ENCODE data around the gene FCN1.

Gene FCN1

DNA sequence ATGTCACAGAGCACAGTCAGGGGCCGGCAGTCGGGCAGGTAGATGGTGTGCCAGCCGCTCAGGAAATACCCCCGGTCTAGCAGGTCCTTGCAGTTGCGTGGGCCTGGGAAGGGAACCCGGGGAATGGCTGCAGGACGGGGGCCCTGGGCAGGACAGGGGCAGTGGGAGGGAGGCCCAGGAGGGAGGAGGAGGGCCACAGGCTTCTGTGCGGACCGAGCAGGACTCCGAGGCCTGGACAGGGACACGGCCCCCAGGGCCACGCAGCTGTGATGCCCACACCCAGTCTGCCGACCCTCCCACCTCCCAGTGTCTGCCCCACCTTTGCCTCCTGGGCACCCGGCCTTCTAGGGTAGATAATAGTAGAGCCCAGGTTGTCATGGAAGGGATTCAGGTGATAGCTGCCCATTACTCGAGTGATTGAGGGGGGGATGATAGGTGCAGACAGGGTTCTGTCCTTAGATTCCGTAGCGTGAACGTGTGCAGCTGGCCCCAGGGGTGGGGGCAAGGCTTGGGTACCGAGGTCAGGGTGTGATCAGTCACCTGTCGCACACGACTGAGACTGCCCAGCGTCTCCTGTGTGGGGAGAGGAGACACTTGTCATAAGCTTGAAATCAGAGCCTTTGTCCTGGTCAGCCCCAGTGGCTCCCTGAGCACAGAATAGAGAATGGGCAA is 4.5 kb downstream of the FCN1 start:
- DNase-seq = no peak

DNA sequence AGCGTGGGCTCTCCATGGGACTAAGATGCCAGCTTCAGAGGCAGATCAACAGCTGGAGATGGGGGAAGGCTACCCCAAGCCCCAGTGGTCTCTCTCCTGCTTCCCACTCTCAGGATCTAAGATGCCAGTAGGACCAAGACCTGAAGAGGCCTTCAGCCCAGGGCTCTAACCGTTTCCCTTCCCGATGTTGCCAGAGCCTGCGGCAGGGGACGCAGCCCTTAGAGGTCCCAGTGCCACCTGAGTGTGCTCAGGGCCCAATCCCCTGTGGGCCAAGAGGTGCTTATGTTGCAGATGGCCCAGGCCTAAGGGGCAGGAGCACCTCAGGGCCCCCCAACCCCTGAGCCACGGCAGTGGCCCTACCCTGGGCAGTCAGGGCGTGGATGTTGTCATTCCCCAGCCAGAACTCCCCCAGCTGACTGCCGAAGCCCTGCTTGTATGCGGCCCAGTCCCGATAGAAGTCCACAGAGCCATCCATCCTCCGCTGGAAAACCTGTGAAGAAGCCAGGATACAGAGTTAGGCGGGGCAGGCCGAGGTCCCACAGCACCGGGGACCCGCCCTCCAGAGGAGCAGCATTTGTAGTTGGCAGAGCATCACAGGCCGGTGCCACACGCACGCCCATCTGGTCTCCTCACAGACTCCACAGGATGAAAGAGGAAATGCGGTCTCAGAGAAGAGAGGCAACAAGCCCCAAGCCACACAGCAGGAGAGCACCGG is 5.4 kb downstream of the FCN1 start:
- DNase-seq = no peak

GRCh38 chr9:134909511-134910481 is 7.9 kb downstream of the FCN1 start:
- no peak for DNase-seq

DNA sequence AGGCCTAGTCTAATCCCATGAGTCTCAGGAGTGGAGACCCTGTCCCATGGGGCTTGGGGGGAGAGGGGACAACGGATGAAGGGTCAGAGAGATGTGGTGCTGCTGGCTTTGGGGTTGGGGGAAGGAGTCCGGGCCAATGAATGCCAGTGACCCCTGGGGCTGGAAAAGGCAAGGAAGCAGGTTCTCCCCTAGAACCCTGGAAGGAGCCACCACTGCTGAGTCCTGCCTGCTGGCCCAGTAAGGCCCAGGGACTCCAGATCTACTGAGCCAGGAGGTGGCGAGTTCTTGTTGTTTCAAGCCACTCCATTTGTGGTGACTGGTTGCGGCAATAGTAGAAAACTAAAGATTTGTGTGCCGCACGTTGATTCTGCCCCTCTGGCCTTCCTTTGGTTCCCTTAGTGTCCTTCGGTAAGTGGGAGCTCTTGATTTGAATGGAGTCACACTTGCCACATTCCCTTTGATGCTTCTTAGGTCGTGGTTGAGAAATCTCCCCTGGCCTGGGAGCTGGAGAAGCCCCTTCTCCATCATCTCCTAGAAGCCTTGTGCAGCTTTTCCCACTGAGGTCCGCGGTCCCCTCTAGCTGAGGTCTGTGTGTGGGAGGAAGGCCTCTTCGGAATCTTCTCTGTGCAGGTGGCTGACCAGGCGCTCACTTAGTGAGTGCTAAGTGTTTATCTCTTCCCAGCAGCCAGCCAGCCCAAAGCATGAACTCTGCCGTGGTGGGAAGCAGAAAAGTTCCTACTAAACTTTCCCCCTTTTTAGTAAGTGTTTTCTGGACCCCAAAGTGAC is 9.0 kb downstream of the FCN1 start:
- DNase-seq = no peak

- peak; percentile 5 for DNase-seq
These were observed 14.8 kb downstream of the FCN1 start for GRCh38 chr9:134902936-134903335.

GRCh38 chr9:134899818-134900217 is 17.9 kb downstream of the FCN1 start:
- DNase-seq = no peak

GRCh38 chr9:134899168-134899567 is 18.5 kb downstream of the FCN1 start:
- no peak for DNase-seq

DNA sequence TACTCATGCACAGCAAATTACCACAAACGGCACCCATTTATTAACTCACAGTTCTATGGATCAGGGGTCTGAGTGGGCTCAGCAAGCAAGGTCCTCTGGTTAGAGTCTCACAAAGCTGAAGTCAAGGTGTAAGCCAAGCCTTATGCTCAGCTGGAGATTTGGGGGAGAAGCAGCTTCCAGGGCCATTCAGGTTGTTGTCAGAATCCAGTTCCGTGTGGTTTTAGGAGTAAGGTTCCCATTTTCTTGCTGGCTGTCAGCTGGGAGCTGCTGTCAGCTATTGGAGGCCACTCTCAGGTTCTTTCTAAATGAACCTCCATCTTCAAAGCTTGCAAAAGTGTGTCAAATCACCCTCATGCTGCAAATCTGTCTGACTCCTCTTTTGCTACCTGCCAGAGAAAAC is 19.4 kb downstream of the FCN1 start:
- DNase-seq = no peak

GRCh38 chr9:134897584-134898170 is 20.0 kb downstream of the FCN1 start:
- DNase-seq = no peak

DNA sequence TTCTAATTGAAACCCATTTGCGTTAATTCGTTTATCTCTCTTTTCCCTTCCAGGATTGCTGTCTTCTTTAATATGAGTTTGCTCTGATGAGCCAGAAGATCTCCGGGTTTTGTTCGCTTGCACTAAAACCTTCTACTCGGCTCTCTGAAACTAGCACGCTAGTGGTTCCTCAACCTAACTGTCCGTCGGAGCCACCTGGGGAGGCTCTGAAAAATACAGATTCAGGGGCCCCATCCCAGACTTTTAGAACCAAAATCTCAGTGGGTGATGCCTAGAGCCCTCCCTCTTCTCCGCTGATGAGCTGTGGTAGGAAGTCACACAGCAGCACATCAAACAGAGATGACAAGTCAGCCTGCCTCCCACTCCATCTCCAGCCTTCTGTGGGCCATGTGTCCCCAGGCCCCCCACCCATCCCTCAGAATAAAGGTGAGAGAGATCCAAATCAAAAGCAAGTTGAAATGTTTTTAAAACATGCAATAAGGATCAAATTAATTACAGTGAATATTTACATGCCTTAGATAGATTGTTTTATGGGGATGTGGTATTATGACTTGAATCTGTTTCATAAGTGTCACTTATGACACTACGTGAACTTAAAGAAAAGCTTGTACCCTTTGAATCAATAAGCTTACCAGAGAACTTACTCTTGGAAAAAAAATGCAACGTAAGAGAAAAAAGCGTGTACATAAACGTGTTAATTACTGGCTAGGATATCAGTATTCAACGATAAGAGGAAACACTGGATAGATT is 20.7 kb downstream of the FCN1 start:
- no peak for DNase-seq

DNA sequence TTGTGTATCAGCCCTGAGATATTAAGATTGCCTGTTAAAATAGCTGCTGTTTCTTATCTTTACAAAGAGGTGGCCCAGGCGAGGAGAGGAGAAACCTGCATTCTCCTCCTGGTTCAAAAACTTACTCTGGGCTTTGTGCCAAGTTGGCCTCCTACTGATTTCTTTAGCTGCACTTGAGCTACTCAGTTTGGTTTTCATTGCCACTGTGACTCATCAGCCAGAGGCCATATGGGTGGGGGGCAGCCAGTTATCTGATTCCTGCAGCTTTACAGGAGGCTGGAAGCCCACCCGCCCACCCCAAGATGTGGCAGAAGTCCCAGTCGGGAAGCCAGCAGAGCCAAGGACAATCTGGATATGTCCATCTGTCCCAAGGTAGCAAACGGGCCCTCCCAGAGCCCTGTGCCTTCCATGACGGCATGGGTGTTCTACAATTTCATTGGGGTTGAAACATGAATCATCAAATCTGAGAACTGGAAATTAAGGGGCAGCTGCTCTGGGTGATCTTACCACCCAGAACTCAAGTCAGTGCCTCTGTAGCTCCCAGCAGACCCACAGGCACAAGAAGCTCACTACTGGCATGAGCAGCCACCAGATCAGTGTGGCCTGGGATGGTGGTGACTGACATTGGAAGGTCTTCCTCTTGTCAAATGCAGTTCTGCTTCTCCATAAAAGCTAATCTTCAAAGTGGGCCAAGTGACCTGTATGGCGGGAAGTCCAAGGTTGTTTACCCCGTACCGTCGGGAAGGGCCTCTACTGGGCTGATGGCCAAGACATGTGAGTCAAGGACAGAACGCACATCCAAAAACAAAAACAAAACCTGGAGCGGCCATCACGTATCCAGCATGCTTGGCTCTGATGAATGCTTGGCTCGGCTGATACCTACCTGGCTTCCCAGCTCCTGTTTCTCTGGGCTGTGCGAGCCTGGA is 21.5 kb downstream of the FCN1 start:
- no peak for DNase-seq

GRCh38 chr9:134895567-134895907 is 22.2 kb downstream of the FCN1 start:
- DNase-seq = no peak

- no peak for DNase-seq
These were observed 22.6 kb downstream of the FCN1 start for GRCh38 chr9:134895097-134895496.

DNA sequence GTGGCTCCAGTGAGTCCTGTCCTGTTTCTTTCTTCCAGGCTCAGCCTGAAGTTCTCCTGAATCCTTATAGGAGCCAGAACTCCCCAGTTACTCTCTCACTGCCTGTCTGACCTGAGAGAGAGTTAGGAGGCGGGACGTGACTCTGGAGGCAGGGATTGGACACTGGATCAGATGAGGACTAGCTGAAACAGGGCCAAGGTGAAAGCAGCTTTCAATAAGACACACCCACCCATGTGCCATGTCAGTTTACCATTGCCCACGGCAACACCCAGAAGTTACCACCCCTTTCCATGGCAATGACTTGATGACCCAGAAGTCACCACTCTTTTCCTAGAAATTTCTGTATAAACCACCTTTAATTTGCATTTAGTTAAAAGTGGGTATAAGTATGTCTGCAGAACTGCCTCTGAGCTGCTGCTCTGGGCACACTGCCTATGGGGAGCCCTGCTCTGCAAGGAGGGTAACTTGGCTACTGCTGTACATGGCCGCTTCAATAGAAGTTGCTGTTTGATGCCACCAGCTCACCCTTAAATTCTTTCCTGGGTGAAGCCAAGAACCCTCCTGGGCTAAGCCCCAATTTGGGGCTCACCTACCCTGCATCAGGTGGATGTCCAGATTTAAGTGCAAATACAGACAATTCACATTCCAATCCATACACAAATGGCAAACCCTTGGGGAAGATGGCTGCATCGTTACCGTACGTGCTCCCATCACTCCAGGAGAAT is 23.4 kb downstream of the FCN1 start:
- no peak for DNase-seq

DNA sequence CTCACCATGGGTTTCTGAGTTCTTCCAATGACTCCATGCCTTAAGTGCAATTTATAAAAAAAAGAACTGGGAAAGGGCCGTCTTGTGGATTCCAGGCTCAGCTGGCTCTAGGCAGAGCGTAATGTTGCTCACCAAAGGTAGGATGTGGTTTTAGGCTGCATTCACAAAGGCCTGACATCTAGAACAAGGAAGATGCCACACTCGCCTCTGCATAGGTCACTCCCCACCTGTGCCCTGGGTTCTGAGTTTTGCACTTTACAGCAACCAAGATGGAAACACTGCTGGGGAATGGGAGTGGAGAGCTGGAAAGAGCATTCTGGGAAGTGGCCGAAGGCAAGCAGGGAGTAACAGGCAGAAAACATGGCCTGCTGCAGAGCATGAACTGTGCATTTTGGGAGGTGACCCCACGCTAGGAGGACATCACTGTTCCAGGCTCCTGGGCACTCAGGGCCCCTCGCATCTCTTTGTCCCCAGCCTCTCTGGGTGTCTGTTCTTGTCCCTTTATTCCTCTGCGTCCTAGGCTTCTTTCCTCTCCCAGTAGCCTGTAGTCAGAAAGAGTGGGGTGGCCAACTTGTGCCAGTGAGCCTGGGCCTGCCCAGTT is 24.8 kb downstream of the FCN1 start:
- no peak for DNase-seq

GRCh38 chr9:134892221-134892620 is 25.5 kb downstream of the FCN1 start:
- DNase-seq = no peak

GRCh38 chr9:134891713-134892112 is 26.0 kb downstream of the FCN1 start:
- DNase-seq = no peak

DNA sequence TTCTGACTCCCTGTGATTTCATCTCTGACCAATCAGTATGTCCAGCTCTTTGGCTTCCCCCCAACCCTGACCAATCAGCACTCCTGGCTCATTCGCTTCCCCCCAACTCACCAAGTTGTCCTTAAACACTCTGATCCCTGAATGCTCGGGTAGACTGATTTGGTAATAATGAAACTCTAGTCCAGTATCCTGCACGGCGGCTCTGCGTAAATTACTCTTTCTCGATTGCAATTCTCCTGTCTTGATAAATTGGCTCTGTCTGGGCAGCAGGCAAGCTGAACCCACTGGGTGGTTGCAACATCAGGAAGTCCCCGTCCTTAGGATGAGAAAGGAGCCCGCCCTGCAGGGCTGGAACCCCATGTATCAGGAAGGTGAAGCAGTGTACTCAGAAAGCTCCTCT is 26.7 kb downstream of the FCN1 start:
- peak; percentile 7 for DNase-seq

DNA sequence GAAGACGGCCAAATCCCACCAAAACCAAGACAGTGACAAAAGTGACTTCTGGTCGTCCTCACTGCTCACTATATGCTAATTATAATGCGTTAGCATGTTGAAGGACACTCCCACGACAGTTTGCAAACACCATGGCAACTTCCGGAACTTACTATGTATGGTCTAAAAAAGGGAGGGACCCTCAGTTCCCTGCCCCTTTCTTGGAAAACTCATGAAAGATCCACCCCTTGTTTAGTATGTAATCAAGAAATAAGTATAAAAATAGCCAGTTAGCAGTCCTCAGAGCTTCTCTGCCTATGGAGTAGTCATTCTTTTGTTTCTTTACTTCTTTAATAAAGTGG is 27.6 kb downstream of the FCN1 start:
- DNase-seq = no peak
